GM19043 (cell line): Measurements from ENCODE around the gene SEMA3B.

ENCODE experiments used
- ATAC-seq: cut with Tn5 transposase; IDR thresholded peaks from one replicate; pipeline ENCODE4 v1.9.1; 2021; ENCODE audit warnings: low read depth; ENCODE audit not compliant: unreplicated experiment

SEMA3B gene

DNA sequence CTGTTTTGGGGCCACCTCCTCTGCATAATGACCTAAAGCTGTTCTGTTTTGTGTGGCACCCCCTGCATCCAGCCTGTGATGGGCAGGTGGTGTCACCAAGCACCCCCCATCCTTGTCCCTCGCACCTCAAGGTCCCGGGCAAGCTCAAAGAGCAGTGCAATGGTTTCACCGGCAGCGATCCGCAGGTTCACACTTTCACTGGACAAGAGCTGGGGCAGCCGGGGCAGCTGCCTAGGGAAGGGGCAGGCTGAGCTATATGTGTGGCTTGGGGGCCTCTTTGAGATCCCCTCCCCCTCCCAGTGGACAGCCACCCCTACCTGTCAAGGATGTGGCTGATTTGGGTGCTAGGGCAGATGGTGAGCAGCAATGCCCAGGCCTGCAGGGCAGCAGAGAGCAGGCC lies 20.2 kb downstream of the SEMA3B start:
- ATAC-seq = no peak

DNA sequence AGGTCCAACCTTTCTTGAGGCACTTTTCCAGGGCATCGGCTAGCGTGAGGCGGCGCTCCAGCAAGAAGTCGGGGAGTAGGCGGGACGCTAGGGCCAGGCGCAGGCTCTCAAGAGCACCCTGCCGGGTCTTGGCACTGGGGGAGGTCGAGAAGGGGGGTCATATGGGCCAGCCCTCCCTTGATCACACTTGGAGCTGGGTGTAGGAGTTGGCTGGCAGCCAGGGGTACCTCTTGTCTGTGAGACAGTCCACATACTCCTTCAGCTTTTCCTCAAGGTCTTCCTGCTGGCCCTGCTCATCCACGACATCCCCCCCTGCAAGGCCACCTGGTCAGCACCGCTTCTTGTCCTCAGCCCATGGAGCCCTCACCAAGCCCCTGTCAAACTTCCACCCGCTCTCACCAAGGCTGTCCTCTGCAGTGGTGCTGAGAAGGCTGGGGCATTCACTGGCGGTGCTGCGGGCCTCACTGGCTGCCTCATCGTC lies 21.3 kb downstream of the SEMA3B start:
- ATAC-seq = no peak

- ATAC-seq = peak; percentile 99
Observed at GRCh38 chr3:50292159-50293078, 23.5 kb downstream of the SEMA3B start, which contains the start of gene IFRD2. Gene IFRD2, minus strand, starts transcription at chr3:50292429. Its CDS starts 155 bp downstream, at chr3:50292274.

DNA sequence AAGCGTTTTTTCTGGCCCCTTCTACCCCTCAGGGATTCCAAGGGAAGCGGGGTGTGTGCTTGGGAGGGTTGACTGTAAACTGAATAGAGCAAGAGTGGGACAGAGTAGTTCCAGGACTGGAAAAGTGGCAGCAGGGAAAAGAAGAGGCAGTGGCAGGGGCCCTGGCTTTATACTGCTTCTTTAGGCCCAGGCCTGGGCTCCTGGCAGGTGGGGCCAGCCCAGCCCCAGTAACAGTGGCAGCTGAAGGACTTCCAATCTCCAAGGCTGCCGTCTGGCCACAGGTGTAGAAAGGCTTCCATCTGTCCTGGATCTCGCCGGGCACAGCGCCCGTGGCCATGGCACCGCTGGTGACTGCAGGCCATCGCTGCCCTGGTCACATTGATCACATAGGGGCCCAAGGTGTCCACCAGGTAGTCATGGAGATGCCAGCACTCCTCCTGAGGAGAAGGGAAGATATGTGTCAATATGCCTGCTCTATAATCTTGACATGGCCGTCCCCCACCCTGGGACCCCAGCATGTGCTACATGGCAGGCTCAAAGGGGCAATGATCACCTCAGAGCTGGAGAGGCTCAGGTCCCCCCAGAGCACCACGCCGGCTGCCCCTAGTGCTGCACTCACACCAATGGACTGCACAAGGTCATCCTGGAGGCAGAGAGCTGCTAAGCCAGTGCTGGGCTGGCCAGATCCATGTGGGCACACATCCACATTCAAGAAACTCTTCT lies 24.3 kb downstream of the SEMA3B start:
- ATAC-seq = no peak

DNA sequence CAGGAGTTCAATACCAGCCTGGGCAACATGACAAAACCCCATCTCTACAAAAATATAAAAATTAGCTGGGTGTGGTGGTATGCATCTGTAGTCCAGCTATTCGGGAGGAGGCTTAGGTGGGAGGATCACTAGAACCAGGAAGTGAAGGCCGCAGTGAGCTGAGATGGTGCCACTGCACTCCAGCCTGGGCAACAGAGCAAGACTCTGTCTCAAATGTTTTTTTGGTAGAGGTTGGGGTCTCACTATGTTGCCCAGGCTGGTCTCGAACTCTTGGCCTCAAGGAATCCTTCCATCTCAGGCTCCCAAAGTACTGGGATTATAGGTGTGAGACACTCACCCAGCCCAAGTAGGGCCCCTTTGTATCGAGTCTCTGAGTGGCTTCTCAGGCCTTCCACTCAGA lies 25.1 kb downstream of the SEMA3B start:
- no peak for ATAC-seq

DNA sequence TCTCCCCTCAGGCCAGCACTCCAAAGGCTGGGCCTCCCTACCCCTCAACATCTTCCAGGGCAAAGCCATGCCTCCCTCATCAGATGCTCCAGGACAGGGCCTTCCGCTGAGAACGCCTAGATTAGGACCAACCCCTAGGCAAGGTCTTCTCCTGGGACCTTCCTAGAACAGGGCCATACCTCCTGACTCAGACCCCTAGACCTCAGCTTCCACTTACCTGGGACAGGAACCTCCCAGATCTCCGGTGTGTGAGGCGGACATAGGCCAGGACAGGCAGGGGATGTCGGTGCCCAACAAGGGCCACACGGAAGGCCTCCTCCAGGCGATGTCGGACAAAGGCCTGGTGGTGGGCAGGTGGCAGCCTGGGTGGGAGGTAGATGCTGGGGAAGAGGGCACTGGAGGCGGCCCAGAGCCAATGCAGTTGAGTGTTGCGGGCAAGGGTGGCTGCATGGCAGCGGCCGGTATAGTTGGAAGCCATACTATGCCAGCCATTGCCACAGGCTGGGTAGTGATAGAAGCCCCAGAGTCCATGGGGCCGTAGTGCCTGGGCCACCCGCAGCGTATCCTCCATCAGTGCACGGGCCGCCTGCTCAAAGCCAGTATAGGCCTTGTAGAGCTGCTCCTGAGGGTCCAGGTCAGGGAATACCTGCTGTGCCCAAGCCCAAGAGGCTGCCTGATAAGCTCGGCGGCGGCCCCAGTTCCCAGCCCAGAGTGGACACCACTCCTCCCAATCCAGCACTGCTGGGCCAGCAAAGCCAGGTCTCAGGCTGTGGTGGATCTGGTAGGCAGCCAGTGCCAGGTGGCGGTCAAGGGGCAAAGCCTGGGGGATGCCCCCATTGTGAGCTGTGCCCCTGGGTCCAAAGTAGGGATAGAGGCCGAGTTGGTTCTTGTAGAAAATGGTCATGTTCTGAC lies 25.8 kb downstream of the SEMA3B start:
- ATAC-seq = no peak

GRCh38 chr3:50295553-50296431 lies 26.8 kb downstream of the SEMA3B start:
- ATAC-seq = no peak

GRCh38 chr3:50296721-50297383 lies 27.9 kb downstream of the SEMA3B start:
- no peak for ATAC-seq

- no peak for ATAC-seq
Observed at GRCh38 chr3:50297384-50297775, 28.4 kb downstream of the SEMA3B start.

- no peak for ATAC-seq
Observed at GRCh38 chr3:50297896-50298725, 29.2 kb downstream of the SEMA3B start.

DNA sequence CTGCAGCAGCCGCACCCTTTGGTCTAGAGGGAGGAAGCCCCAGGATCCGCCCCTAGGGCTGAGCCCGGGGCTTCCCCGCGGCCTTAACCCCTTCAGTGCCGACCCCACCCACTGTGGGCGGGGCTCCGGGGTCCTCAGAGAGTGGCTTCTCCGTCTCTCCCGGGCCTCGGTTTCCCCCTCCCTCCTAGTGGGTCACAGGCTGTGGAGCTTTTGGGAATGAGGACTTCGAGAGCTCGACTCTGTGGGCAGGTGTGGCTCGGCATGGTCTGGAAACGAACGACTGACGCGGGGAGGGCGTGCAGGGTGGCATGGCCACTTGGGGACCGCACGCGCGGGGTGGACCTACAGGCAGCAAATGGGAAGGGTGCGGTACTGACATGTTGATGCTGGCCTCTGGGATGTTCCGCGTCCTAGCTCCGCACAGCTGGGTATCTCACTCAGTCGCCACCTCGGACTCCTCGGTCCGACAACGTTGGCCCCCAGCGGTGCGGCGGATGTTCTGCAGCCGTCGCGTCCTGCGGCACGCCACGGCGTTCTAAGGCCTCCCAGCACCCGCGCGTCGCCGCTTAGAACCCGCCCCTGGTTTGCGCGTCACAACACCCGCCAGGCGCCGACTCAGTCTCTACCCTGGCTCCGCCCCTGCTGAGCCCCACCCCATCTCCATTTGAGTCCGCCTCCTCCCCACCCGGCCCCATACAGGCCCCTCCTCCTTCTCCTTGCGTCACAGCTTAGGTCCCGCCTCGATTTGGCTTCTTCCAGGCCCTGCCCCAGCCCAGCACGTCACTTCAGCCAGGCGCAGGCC lies 30.1 kb downstream of the SEMA3B start, which contains the start of the genes HYAL3 and NAA80:
Gene HYAL3, minus strand, starts transcription at position 570 of the 802 bp plus-strand sequence. CDS start 3,803 bp downstream, outside the sequence.
Gene NAA80, minus strand, starts transcription at position 570 of the 802 bp plus-strand sequence. CDS start 1,942 bp downstream, outside the sequence.
- peak; percentile 84 for ATAC-seq

DNA sequence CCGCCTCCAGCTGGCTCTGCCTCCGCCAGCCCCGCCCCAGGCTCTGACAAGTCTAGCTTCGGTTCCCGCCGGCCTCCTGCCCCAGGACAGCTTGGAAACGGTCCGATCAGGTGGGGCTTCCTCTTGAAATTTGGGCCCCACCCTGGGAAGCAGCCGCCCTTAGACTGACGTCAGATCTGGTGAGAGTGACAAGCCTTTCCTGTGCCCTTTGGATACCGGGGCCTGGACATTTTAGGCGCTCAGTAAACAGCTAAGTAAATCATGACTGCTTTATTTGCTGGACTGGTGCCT lies 30.6 kb downstream of the SEMA3B start:
- ATAC-seq = no peak

DNA sequence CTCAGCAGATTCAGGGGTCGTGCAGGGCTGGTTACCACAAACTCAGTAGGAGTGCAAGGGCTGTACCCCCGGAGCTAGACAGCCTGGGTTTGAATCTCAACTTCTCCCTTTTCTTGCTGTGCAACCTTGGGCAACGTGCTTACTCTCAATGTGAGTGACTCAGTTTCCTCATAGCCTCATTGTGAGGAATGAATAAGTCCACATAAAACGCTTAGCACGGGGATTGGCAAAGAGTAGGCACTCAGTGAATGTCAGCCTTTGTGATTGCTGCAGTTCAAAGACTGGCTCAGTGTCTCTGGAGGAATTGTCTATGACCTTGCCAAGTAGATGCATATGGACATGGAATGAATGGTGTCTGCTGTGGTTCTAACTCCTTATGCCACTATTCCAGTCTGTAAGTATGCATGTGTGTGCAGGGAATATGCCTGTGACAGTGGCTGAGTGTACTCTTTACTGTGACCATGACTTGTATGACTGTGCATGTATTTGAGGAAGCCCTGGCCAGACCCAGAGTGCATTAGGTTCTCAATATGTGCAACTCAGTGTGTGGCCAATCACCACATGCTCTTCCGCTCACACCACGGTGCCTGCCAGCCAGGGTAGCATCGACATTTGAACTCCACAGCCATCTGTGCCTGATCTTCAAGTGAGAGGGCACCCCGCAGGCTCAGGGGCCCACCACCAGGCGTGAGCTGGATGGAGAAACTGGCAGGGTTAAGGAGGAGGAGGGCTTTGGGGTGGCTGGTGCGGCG lies 31.2 kb downstream of the SEMA3B start:
- ATAC-seq = no peak

GRCh38 chr3:50300681-50301254 lies 31.8 kb downstream of the SEMA3B start:
- no peak for ATAC-seq

DNA sequence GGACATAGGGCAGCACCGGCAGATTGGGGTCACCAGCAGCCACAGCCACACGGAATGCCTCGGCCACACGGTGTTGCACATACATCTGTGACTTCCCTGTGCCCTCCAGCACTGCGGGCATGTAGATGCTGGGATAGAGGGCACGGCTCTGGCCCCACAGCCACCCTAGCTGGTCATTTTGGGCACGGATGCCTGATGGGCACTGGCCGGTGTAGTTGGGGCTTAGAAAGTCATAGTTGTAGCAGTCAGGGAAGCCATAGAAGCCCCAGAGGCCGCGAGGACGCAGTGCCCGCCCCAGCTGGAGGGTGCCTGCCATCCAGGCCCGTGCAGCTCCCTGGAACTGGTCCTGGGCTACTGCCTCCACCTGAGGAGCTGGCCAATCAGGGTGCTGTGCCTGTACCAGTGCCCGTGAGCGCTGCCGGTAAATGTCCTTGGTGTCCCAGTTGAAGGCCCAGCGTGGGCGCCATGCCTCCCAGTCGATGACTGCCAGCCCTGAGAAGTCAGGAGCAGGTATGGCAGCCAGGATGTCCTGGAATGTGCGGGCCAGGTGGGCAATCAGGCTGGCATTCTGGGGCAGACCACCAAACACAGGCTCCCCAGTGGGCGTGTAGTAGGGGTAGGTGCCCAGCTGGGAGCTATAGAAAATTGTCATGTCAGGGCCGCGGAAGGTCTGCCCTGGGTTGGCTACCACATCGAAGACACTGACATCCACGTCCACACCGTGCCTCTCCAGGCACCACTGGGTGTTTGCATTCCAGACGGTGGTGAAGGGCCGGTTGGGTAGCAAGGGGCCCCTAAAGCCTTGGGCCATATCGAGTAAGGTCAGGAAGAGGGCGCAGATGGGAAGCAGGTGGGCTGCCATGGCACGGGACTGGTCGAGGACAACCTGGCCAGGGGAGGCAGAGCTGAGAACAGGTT lies 33.4 kb downstream of the SEMA3B start:
- ATAC-seq = no peak
